ENCODE data around the gene DNAH1.

GRCh38 chr3:52436500-52437149, 120.5 kb downstream of the DNAH1 start:
- TF ChIP-seq, protein P1, sequence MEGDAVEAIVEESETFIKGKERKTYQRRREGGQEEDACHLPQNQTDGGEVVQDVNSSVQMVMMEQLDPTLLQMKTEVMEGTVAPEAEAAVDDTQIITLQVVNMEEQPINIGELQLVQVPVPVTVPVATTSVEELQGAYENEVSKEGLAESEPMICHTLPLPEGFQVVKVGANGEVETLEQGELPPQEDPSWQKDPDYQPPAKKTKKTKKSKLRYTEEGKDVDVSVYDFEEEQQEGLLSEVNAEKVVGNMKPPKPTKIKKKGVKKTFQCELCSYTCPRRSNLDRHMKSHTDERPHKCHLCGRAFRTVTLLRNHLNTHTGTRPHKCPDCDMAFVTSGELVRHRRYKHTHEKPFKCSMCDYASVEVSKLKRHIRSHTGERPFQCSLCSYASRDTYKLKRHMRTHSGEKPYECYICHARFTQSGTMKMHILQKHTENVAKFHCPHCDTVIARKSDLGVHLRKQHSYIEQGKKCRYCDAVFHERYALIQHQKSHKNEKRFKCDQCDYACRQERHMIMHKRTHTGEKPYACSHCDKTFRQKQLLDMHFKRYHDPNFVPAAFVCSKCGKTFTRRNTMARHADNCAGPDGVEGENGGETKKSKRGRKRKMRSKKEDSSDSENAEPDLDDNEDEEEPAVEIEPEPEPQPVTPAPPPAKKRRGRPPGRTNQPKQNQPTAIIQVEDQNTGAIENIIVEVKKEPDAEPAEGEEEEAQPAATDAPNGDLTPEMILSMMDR (IDR thresholded peaks at IDR 0.05; ENCODE audit: low read length) = no peak
- no peak for TF ChIP-seq EZH2 (optimal IDR thresholded peaks at IDR 0.05; ENCODE audit: low read depth, low read length)
